Measurements from ENCODE around the gene SKOR1. TPM values are rescaled to one million over a fixed set of nuclear protein-coding genes. Genes with fewer than 3 reads are reported as not detected.
A peak's percentile ranks its signal among the peaks of the same experiment; 100 is the strongest.

SKOR1 gene
- total RNA-seq, result 0.10 TPM in 1 of 2 replicates, not detected in the other

- DNase-seq (ENCODE audit: low read depth), result no peak
Observed at GRCh38 chr15:67824976-67825880, at the start of gene SKOR1. Gene SKOR1, plus strand, starts transcription at chr15:67825509. Its CDS starts 94 bp downstream, at chr15:67825603.

- no peak for DNase-seq (ENCODE audit: low read depth)
Observed at GRCh38 chr15:67775998-67776397, 49.3 kb upstream of the SKOR1 start.

- no peak for DNase-seq (ENCODE audit: low read depth)
Observed at GRCh38 chr15:67776600-67776999, 48.7 kb upstream of the SKOR1 start.

- no peak for DNase-seq (ENCODE audit: low read depth)
Observed at GRCh38 chr15:67777071-67777470, 48.2 kb upstream of the SKOR1 start.

GRCh38 chr15:67777773-67778172, 47.5 kb upstream of the SKOR1 start:
- DNase-seq (ENCODE audit: low read depth), result no peak

GRCh38 chr15:67778968-67779548, 46.3 kb upstream of the SKOR1 start:
- DNase-seq (ENCODE audit: low read depth), result peak; percentile 18

GRCh38 chr15:67779549-67780111, 45.7 kb upstream of the SKOR1 start:
- DNase-seq (ENCODE audit: low read depth), result no peak

- peak; percentile 66 for DNase-seq (ENCODE audit: low read depth)
Observed at GRCh38 chr15:67781061-67781460, 44.2 kb upstream of the SKOR1 start.

GRCh38 chr15:67781907-67782690, 43.2 kb upstream of the SKOR1 start:
- DNase-seq (ENCODE audit: low read depth), result no peak

GRCh38 chr15:67782691-67782991, 42.7 kb upstream of the SKOR1 start:
- no peak for DNase-seq (ENCODE audit: low read depth)

- DNase-seq (ENCODE audit: low read depth), result no peak
Observed at GRCh38 chr15:67783303-67783702, 42.0 kb upstream of the SKOR1 start.

GRCh38 chr15:67784090-67784781, 41.1 kb upstream of the SKOR1 start:
- DNase-seq (ENCODE audit: low read depth), result no peak

GRCh38 chr15:67784856-67785430, 40.4 kb upstream of the SKOR1 start:
- no peak for DNase-seq (ENCODE audit: low read depth)

GRCh38 chr15:67785431-67785830, 39.9 kb upstream of the SKOR1 start:
- DNase-seq (ENCODE audit: low read depth), result no peak

GRCh38 chr15:67786646-67787045, 38.7 kb upstream of the SKOR1 start:
- no peak for DNase-seq (ENCODE audit: low read depth)

GRCh38 chr15:67788986-67789385, 36.3 kb upstream of the SKOR1 start:
- no peak for DNase-seq (ENCODE audit: low read depth)

- DNase-seq (ENCODE audit: low read depth), result no peak
Observed at GRCh38 chr15:67790610-67791319, 34.5 kb upstream of the SKOR1 start.

GRCh38 chr15:67792250-67792942, 32.9 kb upstream of the SKOR1 start:
- DNase-seq (ENCODE audit: low read depth), result no peak

GRCh38 chr15:67794832-67795574, 30.3 kb upstream of the SKOR1 start:
- no peak for DNase-seq (ENCODE audit: low read depth)

Data from renal cortical epithelial cell (primary cell).